Activated naive CD4-positive, alpha-beta T cell treated with anti-CD3 and anti-CD28 coated beads, Interleukin-2, amount 50 U/mL, for 24 hours (primary cell): Measurements from ENCODE around the gene GPC6.
"Not testable (repeated sequence)": the region's sequence is repeated elsewhere in the genome, so short reads cannot be mapped to it uniquely, and the experiment has no call there.

Source experiments
- H3K27ac Mint-ChIP-seq: one replicate; pipeline ENCODE4 v1.8.0; 2021; ENCODE audit warnings: mild to moderate bottlenecking, mixed read lengths
- H3K27me3 Mint-ChIP-seq: one replicate; pipeline ENCODE4 v1.8.0; 2021; ENCODE audit warnings: mixed read lengths
- H3K36me3 Mint-ChIP-seq: one replicate; pipeline ENCODE4 v1.8.0; 2021; ENCODE audit warnings: mixed read lengths
- H3K4me1 Mint-ChIP-seq: one replicate; pipeline ENCODE4 v1.8.0; 2021; ENCODE audit warnings: mixed read lengths
- H3K4me3 Mint-ChIP-seq: one replicate; pipeline ENCODE4 v1.8.0; 2021; ENCODE audit warnings: mild to moderate bottlenecking, mixed read lengths
- H3K9me3 Mint-ChIP-seq: one replicate; pipeline ENCODE4 v1.8.0; 2021; ENCODE audit warnings: mixed read lengths

GPC6 gene

GRCh38 chr13:94280845-94281244 lies 1054.2 kb downstream of the GPC6 start:
- Mint-ChIP-seq H3K27ac (no peak overlapping the region), H3K27me3 (peaks cover 3% of the 10 kb centered on the region), H3K9me3 (peaks cover 12% of the 10 kb centered on the region), H3K4me3 (no peak overlapping the region), H3K4me1 (no peaks in the 10 kb centered on the region), H3K36me3 (peaks cover 2% of the 10 kb centered on the region)

DNA sequence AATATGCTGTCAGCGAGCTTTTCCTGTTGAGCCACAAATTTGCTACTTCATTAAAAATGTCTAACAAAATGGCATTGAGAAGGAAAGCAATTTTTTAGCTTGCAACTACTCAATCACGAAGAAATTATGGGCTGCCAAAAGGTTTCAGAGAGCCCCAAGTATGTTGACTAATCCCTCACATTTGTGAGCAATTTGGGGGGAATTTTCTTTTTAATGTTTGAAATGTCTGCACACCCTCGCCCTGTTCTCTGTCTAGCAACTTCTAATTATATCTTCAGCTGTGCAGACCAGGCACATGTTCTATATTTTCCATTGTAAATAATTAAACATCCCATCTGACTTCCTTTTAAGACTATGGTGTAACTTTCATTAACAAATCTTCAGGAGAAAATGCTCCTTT lies 1060.0 kb downstream of the GPC6 start:
- no peak overlapping the region for H3K27ac Mint-ChIP-seq
- no peaks in the 10 kb centered on the region for H3K9me3 Mint-ChIP-seq
- H3K27me3 Mint-ChIP-seq, result no peaks in the 10 kb centered on the region
- no peaks in the 10 kb centered on the region for H3K4me1 Mint-ChIP-seq
- H3K36me3 Mint-ChIP-seq, result no peaks in the 10 kb centered on the region
- no peak overlapping the region for H3K4me3 Mint-ChIP-seq

- no peaks in the 10 kb centered on the region for H3K9me3 Mint-ChIP-seq
- H3K36me3 Mint-ChIP-seq, result no peaks in the 10 kb centered on the region
- no peaks in the 10 kb centered on the region for H3K27me3 Mint-ChIP-seq
- no peak overlapping the region for H3K27ac Mint-ChIP-seq
- no peak overlapping the region for H3K4me3 Mint-ChIP-seq
- peaks cover 6% of the 10 kb centered on the region for H3K4me1 Mint-ChIP-seq
Observed at GRCh38 chr13:94291631-94292322, 1065.2 kb downstream of the GPC6 start.

GRCh38 chr13:94292323-94292640 lies 1065.7 kb downstream of the GPC6 start:
- no peaks in the 10 kb centered on the region for H3K9me3 Mint-ChIP-seq
- peak overlapping the region; percentile 6 for H3K27ac Mint-ChIP-seq
- H3K4me1 Mint-ChIP-seq, result peaks cover 6% of the 10 kb centered on the region

DNA sequence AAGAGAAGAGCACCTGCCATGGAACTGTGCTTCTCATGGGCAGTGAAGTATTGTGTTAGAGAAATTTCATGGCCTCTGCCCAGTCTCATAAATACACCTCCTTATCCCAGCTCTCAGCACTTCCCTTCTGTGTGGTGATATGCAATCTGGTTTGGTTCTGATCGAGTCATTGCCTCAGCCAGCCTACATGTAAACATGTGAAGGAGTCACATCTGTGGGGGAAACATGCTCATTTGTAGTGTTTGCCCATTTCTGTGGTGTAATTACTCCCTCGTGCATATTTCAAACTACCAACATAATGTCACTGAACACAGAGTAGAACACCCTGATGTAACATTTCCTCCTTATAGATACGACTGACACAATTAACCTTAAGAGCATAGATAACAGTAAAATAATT lies 1069.9 kb downstream of the GPC6 start:
- peaks cover 6% of the 10 kb centered on the region for H3K4me1 Mint-ChIP-seq
- H3K36me3 Mint-ChIP-seq, result no peaks in the 10 kb centered on the region
- no peaks in the 10 kb centered on the region for H3K27me3 Mint-ChIP-seq
- no peak overlapping the region for H3K27ac Mint-ChIP-seq
- H3K4me3 Mint-ChIP-seq, result no peak overlapping the region
- no peaks in the 10 kb centered on the region for H3K9me3 Mint-ChIP-seq

More at GRCh38 chr13:94292323-94292640, 1065.7 kb downstream of the GPC6 start:
- no peaks in the 10 kb centered on the region for H3K27me3 Mint-ChIP-seq
- no peak overlapping the region for H3K4me3 Mint-ChIP-seq
- no peaks in the 10 kb centered on the region for H3K36me3 Mint-ChIP-seq

GRCh38 chr13:94298346-94298745 lies 1071.7 kb downstream of the GPC6 start:
- H3K9me3 Mint-ChIP-seq, result no peaks in the 10 kb centered on the region
- no peaks in the 10 kb centered on the region for H3K36me3 Mint-ChIP-seq
- H3K4me3 Mint-ChIP-seq, result no peak overlapping the region
- no peaks in the 10 kb centered on the region for H3K27me3 Mint-ChIP-seq
- peaks cover 6% of the 10 kb centered on the region for H3K4me1 Mint-ChIP-seq
- H3K27ac Mint-ChIP-seq, result no peak overlapping the region

- no peaks in the 10 kb centered on the region for H3K36me3 Mint-ChIP-seq
- H3K4me3 Mint-ChIP-seq, result no peak overlapping the region
- H3K27me3 Mint-ChIP-seq, result no peaks in the 10 kb centered on the region
- peaks cover 11% of the 10 kb centered on the region for H3K4me1 Mint-ChIP-seq
- H3K27ac Mint-ChIP-seq, result no peak overlapping the region
- no peaks in the 10 kb centered on the region for H3K9me3 Mint-ChIP-seq
Observed at GRCh38 chr13:94300401-94300800, 1073.8 kb downstream of the GPC6 start.

DNA sequence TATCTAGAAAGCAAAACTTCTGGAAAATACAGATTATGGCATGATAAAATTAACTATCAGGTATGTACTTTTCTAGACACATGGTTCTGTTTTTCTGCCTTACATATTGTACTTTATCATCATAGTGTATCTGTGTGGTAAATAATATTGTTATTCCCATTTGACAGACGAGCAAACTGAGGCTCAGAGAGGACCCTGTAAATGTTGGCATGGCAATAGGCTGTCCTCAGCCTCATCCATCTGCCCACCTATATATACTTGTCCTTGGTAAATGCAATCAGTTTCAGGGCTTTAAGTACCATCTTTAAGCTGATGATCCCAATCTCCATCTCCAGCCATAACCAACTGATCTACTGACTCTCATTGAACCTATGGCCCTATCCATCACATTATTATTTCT lies 1074.9 kb downstream of the GPC6 start:
- Mint-ChIP-seq H3K9me3 (no peaks in the 10 kb centered on the region), H3K36me3 (no peaks in the 10 kb centered on the region), H3K4me3 (no peak overlapping the region), H3K27ac (no peak overlapping the region), H3K27me3 (no peaks in the 10 kb centered on the region), H3K4me1 (peaks cover 5% of the 10 kb centered on the region)

- not testable (repeated sequence) for H3K4me3 Mint-ChIP-seq, H3K27me3 Mint-ChIP-seq, H3K9me3 Mint-ChIP-seq, H3K27ac Mint-ChIP-seq, H3K4me1 Mint-ChIP-seq, H3K36me3 Mint-ChIP-seq
Observed at GRCh38 chr13:94302847-94303565, 1076.4 kb downstream of the GPC6 start.

DNA sequence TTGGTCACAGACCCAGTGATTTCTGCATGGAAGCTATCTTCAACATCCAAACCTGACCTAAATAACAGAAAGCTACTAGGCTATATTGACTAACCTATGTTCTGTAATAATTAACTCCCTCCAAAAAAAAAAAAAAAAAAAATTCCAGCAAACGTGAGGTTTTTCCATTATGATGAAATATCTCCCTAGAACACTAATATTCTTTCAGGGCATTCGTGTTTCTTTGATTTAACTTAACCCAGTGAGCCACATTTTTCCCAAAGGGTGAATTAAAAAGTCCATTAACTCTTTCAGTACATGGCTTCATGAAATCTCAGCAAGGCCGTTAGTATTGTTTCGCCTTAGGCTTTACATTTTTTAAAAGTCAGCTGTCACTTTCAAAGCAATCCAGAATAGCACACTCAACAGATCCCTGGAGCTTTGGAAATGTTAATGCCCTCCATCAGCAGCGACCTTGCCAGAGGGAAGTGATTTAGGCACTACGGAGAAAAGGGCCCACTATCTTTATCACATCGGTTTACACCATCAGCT lies 1077.1 kb downstream of the GPC6 start:
- no peaks in the 10 kb centered on the region for H3K9me3 Mint-ChIP-seq
- no peaks in the 10 kb centered on the region for H3K27me3 Mint-ChIP-seq
- H3K27ac Mint-ChIP-seq, result no peak overlapping the region
- no peak overlapping the region for H3K4me3 Mint-ChIP-seq
- H3K4me1 Mint-ChIP-seq, result peaks cover 5% of the 10 kb centered on the region
- H3K36me3 Mint-ChIP-seq, result no peaks in the 10 kb centered on the region

GRCh38 chr13:94305033-94305432 lies 1078.4 kb downstream of the GPC6 start:
- no peak overlapping the region for H3K27ac Mint-ChIP-seq
- no peaks in the 10 kb centered on the region for H3K36me3 Mint-ChIP-seq
- peaks cover 5% of the 10 kb centered on the region for H3K4me1 Mint-ChIP-seq
- H3K27me3 Mint-ChIP-seq, result no peaks in the 10 kb centered on the region
- no peaks in the 10 kb centered on the region for H3K9me3 Mint-ChIP-seq
- no peak overlapping the region for H3K4me3 Mint-ChIP-seq

GRCh38 chr13:94305463-94305862 lies 1078.9 kb downstream of the GPC6 start:
- no peaks in the 10 kb centered on the region for H3K36me3 Mint-ChIP-seq
- no peak overlapping the region for H3K27ac Mint-ChIP-seq
- peaks cover 2% of the 10 kb centered on the region for H3K9me3 Mint-ChIP-seq
- H3K4me3 Mint-ChIP-seq, result no peak overlapping the region
- H3K27me3 Mint-ChIP-seq, result no peaks in the 10 kb centered on the region
- H3K4me1 Mint-ChIP-seq, result peaks cover 5% of the 10 kb centered on the region

- no peak overlapping the region for H3K27ac Mint-ChIP-seq
- H3K9me3 Mint-ChIP-seq, result peaks cover 5% of the 10 kb centered on the region
- no peaks in the 10 kb centered on the region for H3K27me3 Mint-ChIP-seq
- peaks cover 5% of the 10 kb centered on the region for H3K4me1 Mint-ChIP-seq
- no peaks in the 10 kb centered on the region for H3K36me3 Mint-ChIP-seq
- no peak overlapping the region for H3K4me3 Mint-ChIP-seq
Observed at GRCh38 chr13:94305934-94306333, 1079.3 kb downstream of the GPC6 start.

GRCh38 chr13:94308832-94309231 lies 1082.2 kb downstream of the GPC6 start:
- Mint-ChIP-seq H3K9me3 (peaks cover 5% of the 10 kb centered on the region), H3K27me3 (no peaks in the 10 kb centered on the region), H3K4me1 (peaks cover 5% of the 10 kb centered on the region), H3K4me3 (no peak overlapping the region), H3K36me3 (no peaks in the 10 kb centered on the region), H3K27ac (no peak overlapping the region)

DNA sequence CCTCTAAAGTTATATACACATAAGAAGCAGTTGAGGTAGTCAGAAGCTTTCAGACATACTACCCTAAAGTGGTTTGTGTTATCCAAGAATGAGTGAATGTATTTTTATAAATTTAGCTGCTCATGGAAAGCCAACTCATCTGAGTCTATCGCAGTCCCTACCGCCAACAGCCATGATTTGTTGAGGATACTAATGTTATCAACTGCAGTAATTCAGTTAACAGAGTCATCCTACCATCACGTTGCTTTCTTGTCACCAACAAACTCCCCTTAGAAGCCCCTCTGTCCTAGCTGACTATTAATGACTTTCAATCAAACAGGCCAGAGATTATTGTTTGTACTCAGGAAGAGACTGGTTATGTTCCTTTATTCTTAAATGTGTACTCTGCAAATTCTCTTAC lies 1083.0 kb downstream of the GPC6 start:
- no peak overlapping the region for H3K27ac Mint-ChIP-seq
- no peak overlapping the region for H3K4me3 Mint-ChIP-seq
- peaks cover under 1% of the 10 kb centered on the region for H3K4me1 Mint-ChIP-seq
- H3K27me3 Mint-ChIP-seq, result no peaks in the 10 kb centered on the region
- H3K36me3 Mint-ChIP-seq, result no peaks in the 10 kb centered on the region
- H3K9me3 Mint-ChIP-seq, result peaks cover 5% of the 10 kb centered on the region

DNA sequence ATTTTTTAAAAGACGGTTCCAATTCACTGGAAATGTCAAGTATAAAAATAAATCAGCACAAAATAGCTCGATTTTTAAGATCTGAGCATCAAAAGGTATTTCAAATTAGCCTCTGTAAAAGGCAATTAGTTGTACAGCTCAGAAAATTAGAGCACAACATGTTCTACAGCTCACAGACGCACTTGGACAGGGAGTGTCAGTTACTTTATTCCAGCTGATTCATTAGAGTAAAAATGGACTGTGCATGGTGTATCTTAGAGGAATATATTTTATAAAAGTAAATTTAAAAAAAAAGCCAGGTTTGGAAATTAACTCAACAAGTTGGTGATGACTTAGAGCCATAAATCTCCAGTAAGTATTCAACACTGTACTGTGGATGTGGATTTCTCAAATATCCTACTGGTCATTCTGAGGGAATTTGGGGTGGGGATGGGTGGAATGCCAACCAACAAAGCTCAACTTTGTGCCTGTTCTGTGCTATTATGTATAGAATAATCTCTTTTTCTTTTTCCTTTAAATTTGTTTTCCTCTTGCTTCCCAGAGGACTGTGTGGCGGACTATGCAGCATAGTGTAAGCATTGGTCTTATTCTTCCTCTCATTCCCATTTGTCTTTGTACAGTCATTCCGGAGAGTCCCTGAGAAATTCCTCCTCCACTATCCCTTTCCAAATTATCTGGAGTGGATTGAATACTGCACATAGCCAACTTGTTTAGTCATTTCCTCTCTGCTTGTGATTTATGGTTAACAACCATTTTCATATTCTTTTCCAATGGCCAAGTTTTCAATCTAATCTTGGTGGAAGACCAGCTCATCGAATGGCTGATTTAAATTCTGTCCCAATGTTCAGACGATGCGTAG lies 1083.6 kb downstream of the GPC6 start:
- peak overlapping the region; percentile 51 for H3K27ac Mint-ChIP-seq
- H3K4me3 Mint-ChIP-seq, result no peak overlapping the region
- H3K36me3 Mint-ChIP-seq, result no peaks in the 10 kb centered on the region
- H3K27me3 Mint-ChIP-seq, result no peaks in the 10 kb centered on the region
- no peaks in the 10 kb centered on the region for H3K4me1 Mint-ChIP-seq
- H3K9me3 Mint-ChIP-seq, result peaks cover 5% of the 10 kb centered on the region
